Muscle layer of colon (tissue), 2 donors: ENCODE data around the gene FTSJ3.

Source experiments
- H3K27ac ChIP-seq: one replicate; pipeline ENCODE4 v1.7.0; 2013; ENCODE audit warnings: low read depth, mild to moderate bottlenecking, low read length, moderate library complexity
- H3K27me3 ChIP-seq, 2 donors: one replicate each; pipeline ENCODE4 v1.7.0; 2013; ENCODE audit warnings: low read length in 2 of 2, mild to moderate bottlenecking in 2 of 2; ENCODE audit not compliant: insufficient read depth in 2 of 2, control insufficient read depth in 1 of 2
- H3K36me3 ChIP-seq: one replicate; pipeline ENCODE4 v1.7.0; 2013; ENCODE audit warnings: mild to moderate bottlenecking, low read length; ENCODE audit not compliant: insufficient read depth
- H3K4me1 ChIP-seq: one replicate; pipeline ENCODE4 v1.7.0; 2013; ENCODE audit warnings: mild to moderate bottlenecking, low read length; ENCODE audit not compliant: insufficient read depth
- H3K4me3 ChIP-seq, 2 donors: one replicate each; pipeline ENCODE4 v1.7.0; 2013; ENCODE audit warnings: low read length in 2 of 2, low read depth in 1 of 2, mild to moderate bottlenecking in 1 of 2, moderate library complexity in 1 of 2
- H3K9ac ChIP-seq: one replicate; pipeline ENCODE4 v1.7.0; 2013; ENCODE audit warnings: low read length
- H3K9me3 ChIP-seq: one replicate; pipeline ENCODE4 v1.7.0; 2013; ENCODE audit warnings: mild to moderate bottlenecking, low read length
- donor health status: abdominal sarcoma.
- donor health status: Adenocarcinoma of cecum.

The FTSJ3 gene

DNA sequence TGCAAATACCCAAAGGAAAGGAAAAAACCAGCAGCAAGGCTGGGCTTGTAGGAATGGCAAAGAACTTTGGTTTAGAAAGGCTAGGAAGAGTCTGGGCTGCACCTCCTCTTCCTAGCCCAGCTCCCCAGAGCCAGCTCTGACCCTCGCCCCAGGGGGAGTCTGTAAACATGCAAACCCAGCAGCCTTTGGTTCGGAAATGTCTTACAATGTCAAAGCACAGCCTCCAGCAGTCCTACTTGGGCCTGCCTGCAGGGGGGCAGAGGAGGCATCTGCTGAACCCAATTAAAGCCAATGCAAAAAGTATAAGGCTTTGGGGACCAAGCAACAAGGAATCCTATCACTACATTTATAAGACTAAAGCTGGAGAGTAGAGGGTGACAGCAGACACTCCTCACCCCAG is 5.0 kb upstream of the FTSJ3 start:
- Histone ChIP-seq H3K9ac (no peak overlapping the region), H3K36me3 (peaks cover 83% of the 10 kb centered on the region), H3K27ac (no peak overlapping the region), H3K9me3 (no peaks in the 10 kb centered on the region), H3K27me3 (no peaks in the 10 kb centered on the region), H3K4me1 (peaks cover 25% of the 10 kb centered on the region), H3K4me3 (no peak overlapping the region)

DNA sequence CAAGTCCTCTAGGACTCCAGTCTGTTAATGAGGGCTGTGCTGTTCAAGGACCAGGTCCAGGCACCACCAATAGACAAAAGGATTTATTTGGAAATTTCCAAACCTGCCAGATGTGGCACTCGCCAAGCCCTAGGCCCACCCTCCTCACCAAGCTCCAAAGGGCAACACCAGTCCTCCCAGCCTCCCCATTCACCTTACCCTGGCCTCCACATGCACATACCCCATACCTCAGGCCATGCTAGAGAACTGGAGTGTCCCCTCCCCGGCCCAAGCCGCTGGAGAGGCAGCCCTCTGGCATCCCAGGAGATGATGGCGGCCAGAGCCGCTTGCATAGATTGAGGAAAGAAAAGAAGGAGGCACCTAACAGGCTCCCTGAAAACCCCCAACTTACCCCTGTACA is 4.6 kb upstream of the FTSJ3 start:
- no peak overlapping the region for H3K9ac ChIP-seq
- H3K9me3 ChIP-seq, result no peaks in the 10 kb centered on the region
- no peak overlapping the region for H3K27ac ChIP-seq
- peaks cover 79% of the 10 kb centered on the region for H3K36me3 ChIP-seq
- no peak overlapping the region for H3K4me3 ChIP-seq
- peaks cover 22% of the 10 kb centered on the region for H3K4me1 ChIP-seq
- no peaks in the 10 kb centered on the region for H3K27me3 ChIP-seq

DNA sequence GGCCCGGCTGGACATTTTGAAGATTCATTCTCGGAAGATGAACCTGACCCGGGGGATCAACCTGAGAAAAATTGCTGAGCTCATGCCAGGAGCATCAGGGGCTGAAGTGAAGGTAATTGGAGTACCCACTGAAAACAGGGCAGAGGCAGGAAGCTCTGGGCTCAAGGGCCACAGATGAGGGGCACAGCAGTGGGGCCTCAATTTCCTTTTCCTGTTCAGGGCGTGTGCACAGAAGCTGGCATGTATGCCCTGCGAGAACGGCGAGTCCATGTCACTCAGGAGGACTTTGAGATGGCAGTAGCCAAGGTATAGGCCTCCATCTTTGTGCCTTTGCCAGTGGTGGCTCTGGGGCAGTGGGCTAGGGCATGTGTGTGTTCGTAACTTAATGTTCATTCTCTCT is 4.0 kb upstream of the FTSJ3 start:
- no peak overlapping the region for H3K4me3 ChIP-seq
- H3K4me1 ChIP-seq, result peaks cover 19% of the 10 kb centered on the region
- H3K9me3 ChIP-seq, result no peaks in the 10 kb centered on the region
- no peak overlapping the region for H3K27ac ChIP-seq
- H3K27me3 ChIP-seq, result no peaks in the 10 kb centered on the region
- peaks cover 74% of the 10 kb centered on the region for H3K36me3 ChIP-seq
- H3K9ac ChIP-seq, result no peak overlapping the region

DNA sequence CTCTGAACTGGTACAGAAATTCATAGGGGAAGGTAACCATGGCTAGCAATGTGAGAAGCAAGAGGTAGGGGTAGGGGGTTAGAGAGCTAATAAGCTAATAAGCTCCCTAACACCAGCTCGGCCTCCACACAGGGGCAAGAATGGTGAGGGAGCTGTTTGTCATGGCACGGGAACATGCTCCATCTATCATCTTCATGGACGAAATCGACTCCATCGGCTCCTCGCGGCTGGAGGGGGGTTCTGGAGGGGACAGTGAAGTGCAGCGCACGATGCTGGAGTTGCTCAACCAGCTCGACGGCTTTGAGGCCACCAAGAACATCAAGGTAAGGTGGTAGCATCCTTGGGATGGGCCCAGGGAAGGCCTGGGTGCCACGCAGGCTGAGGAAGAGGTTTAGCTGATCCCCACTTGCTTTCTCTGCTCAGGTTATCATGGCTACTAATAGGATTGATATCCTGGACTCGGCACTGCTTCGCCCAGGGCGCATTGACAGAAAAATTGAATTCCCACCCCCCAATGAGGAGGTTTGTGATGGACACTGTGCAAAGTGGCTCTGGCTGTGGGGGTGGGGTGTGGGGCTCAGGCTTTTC is 3.5 kb upstream of the FTSJ3 start:
- no peak overlapping the region for H3K9ac ChIP-seq
- peaks cover 69% of the 10 kb centered on the region for H3K36me3 ChIP-seq
- H3K4me3 ChIP-seq, result no peak overlapping the region
- H3K4me1 ChIP-seq, result peaks cover 24% of the 10 kb centered on the region
- no peaks in the 10 kb centered on the region for H3K27me3 ChIP-seq
- no peaks in the 10 kb centered on the region for H3K9me3 ChIP-seq
- no peak overlapping the region for H3K27ac ChIP-seq

DNA sequence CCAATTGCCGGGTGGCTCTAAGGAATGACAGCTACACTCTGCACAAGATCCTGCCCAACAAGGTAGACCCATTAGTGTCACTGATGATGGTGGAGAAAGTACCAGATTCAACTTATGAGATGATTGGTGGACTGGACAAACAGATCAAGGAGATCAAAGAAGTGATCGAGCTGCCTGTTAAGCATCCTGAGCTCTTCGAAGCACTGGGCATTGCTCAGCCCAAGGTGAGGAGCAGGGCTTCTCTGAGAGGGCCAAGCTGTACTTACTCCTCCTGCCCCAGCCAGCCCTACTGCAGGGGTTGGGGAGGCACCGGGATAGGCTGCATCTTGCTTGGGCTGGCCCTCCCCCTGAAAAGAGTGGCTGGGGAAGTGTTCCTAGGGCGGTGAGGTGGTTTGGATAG is 2.8 kb upstream of the FTSJ3 start:
- peaks cover 31% of the 10 kb centered on the region for H3K4me1 ChIP-seq
- H3K9me3 ChIP-seq, result no peaks in the 10 kb centered on the region
- peaks cover 69% of the 10 kb centered on the region for H3K36me3 ChIP-seq
- H3K27ac ChIP-seq, result no peak overlapping the region
- H3K27me3 ChIP-seq, result no peaks in the 10 kb centered on the region
- H3K9ac ChIP-seq, result no peak overlapping the region
- H3K4me3 ChIP-seq, result no peak overlapping the region

DNA sequence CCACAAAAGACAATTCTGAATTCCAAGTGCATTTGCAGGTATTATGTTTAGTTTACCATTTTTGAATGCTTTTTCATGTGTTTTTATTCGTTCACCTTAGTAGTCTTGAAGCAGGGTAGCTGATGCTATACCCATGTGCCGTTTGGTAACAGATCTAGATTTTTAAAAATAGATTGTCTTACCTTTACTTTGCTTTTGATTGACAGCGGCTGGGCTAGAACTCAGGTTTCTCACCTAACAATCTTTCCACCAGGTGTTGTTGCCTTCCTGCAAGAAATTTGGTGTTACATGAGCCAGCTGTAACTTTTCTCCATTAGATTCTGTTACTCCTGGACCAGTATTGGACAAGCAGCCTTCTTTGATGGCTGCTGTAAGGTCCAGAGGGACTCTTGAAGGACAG is 1.5 kb upstream of the FTSJ3 start:
- no peak overlapping the region for H3K9ac ChIP-seq
- peaks cover 69% of the 10 kb centered on the region for H3K36me3 ChIP-seq
- H3K27ac ChIP-seq, result peak overlapping the region; percentile 95
- peaks cover 31% of the 10 kb centered on the region for H3K4me1 ChIP-seq
- no peaks in the 10 kb centered on the region for H3K9me3 ChIP-seq
- peak overlapping the region in 1 of 2 donors; percentile 94 for H3K4me3 ChIP-seq
- no peaks in the 10 kb centered on the region for H3K27me3 ChIP-seq

DNA sequence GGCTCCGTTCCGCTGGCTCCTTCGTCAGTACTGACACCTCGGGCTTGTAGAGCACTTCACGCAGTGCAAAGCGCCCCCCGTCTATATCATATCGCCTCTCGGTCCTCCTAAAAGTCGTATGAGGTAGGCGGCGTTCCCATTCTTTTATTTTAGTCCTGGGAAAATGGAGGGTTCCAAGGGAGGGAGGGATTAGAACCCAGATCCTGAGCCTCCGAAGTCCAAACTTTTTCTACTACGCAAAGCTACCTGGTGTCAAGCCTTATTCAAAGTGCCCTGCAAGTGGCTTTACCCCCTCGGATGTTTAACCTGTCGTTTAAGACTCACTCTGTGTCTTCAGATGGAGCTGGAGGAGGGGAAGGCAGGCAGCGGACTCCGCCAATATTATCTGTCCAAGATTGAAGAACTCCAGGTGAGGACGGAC is 348 bp upstream of the FTSJ3 start:
- H3K9ac ChIP-seq, result peak overlapping the region; percentile 86
- no peaks in the 10 kb centered on the region for H3K9me3 ChIP-seq
- H3K27ac ChIP-seq, result peak overlapping the region; percentile 95
- peaks cover 69% of the 10 kb centered on the region for H3K36me3 ChIP-seq
- H3K4me3 ChIP-seq, result peak overlapping the region; percentile 83 to 94
- H3K27me3 ChIP-seq, result no peaks in the 10 kb centered on the region
- peaks cover 31% of the 10 kb centered on the region for H3K4me1 ChIP-seq

DNA sequence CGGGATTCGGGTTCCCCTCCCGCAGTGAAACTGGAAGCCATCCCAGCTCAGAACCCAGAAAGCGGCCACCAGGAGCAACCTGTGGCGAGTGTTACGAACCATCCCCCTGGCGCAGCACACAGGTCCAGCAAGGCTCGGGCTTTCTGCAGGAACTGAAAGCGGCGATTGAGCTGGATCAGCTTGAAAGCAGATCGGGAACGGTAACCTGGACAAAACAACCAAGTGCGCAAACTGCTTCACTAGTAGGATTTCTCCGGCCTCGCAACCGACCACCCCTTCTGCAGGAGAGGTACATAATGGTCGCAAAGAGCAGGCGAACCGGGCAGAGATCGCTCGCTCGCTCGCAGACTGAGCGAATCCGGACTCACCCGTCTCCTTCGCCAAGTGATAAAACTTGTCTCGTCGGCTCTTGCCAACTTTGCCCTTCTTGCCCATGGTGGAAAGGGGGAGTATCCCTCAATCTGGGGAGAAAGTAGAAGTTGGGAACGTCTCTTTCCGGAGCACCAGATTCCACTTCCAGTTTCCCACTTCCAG is 928 bp downstream of the FTSJ3 start:
- Histone ChIP-seq H3K9me3 (no peaks in the 10 kb centered on the region), H3K4me3 (peak overlapping the region; percentile 83 to 94), H3K27me3 (no peaks in the 10 kb centered on the region), H3K4me1 (peaks cover 31% of the 10 kb centered on the region), H3K27ac (peak overlapping the region; percentile 95), H3K9ac (peak overlapping the region; percentile 86), H3K36me3 (peaks cover 69% of the 10 kb centered on the region)

DNA sequence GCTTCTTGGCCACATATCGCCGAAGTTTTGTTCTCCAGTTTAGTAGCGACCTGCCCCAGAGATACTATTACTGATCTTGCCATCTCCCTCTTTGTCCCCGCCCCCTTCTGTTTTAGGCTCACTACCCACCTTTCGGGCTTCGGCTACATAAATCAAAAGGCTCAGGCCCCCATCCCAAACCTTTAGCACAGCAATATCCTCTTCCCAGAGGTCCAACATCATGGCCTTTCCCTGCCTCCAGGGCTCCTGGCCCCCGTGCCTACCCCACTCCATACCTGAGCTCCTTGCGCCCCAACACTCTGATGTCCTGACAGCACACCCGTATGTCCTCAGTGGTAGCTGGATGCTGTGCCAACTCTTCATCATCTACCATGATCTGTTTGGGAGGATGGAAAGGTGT is 3.1 kb downstream of the FTSJ3 start:
- no peak overlapping the region for H3K9ac ChIP-seq
- H3K27me3 ChIP-seq, result no peaks in the 10 kb centered on the region
- peaks cover 69% of the 10 kb centered on the region for H3K36me3 ChIP-seq
- no peaks in the 10 kb centered on the region for H3K9me3 ChIP-seq
- H3K27ac ChIP-seq, result peak overlapping the region; percentile 7
- H3K4me3 ChIP-seq, result no peak overlapping the region
- peaks cover 27% of the 10 kb centered on the region for H3K4me1 ChIP-seq

DNA sequence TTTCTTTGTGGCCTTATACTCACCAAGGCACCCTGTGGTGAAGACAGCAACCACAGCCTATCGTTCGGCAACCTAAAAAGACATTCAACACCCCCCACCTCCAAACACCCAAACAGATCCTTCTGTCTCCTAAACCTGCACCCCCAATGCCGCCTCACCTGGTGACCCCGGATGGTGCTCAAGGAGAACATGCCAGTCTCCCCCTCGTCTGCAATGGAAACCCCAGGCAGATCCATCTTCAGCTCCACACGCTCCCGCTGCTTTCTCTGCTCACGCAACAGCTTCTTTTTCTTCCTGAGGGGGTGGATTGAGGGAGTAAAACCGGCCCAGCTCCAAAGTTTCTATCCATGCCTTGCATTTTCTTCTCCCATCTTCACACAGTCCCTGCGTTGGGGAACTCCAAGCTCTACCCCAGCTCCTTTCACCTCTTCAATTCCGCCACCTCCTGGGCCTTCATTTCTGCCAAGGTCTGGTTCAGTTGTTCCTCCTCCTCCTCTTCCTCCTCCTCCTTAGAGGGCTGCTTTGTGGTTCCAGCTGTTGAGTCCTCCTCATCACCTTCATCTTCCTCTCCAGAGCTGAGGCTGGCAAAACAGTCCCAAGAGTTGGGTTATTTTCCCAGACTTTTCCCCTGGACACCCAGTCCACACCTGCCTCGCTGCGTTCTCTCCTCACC is 3.7 kb downstream of the FTSJ3 start:
- Histone ChIP-seq H3K27ac (no peak overlapping the region), H3K9me3 (no peaks in the 10 kb centered on the region), H3K9ac (no peak overlapping the region), H3K27me3 (no peaks in the 10 kb centered on the region), H3K4me3 (no peak overlapping the region), H3K4me1 (peaks cover 22% of the 10 kb centered on the region), H3K36me3 (peaks cover 69% of the 10 kb centered on the region)

DNA sequence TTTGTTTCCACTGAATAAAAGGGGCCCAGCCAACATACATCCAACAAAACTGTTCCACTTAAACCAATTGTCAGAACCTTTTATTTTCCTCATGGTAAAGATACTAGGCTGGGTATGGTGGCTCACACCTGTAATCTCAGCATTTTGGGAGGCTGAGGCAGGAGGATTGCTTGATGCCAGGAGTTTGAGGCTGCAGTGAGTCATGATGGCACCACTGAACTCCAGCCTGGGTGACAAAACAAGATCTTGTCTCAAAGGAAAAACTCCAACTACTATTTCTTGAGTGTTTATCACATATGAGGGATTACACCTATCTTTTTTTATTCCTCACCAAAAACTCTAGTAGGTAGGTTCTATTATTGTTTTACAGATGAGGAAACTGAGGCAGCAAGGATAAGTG is 4.9 kb downstream of the FTSJ3 start:
- peaks cover 12% of the 10 kb centered on the region for H3K4me1 ChIP-seq
- no peak overlapping the region for H3K4me3 ChIP-seq
- H3K9ac ChIP-seq, result no peak overlapping the region
- peaks cover 80% of the 10 kb centered on the region for H3K36me3 ChIP-seq
- no peak overlapping the region for H3K27ac ChIP-seq
- H3K9me3 ChIP-seq, result no peaks in the 10 kb centered on the region
- H3K27me3 ChIP-seq, result no peaks in the 10 kb centered on the region

DNA sequence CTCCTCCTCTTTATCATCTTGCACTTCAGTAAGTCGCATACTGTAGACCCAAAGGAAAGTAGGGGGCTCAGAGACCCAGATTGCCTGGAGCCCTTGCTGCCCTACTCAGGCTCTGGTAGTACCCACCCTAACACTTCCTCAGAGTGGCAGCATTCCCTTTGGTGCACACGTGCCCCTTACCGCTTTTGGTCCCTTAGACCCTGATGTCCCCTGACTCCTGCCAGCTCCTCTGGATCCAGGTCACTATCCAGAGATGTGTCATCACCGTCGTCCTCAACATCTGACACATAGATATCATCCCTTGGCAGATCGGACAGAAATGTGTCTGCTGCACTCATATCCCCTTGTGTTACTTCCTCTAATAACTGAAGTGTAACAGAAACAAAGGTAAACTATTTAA is 5.7 kb downstream of the FTSJ3 start:
- peaks cover 12% of the 10 kb centered on the region for H3K4me1 ChIP-seq

More for the DNA sequence above, 5.7 kb downstream of the FTSJ3 start:
- Histone ChIP-seq H3K9me3 (no peaks in the 10 kb centered on the region), H3K9ac (no peak overlapping the region), H3K27me3 (no peaks in the 10 kb centered on the region), H3K4me3 (no peak overlapping the region), H3K36me3 (peaks cover 88% of the 10 kb centered on the region), H3K27ac (no peak overlapping the region)
